CMK (cell line): ENCODE results near the gene NEU2.
"Not testable (repeated sequence)": the region's sequence is repeated elsewhere in the genome, so short reads cannot be mapped to it uniquely, and the experiment has no call there.

ENCODE experiments used
- DNase-seq: peaks from one replicate; pipeline ENCODE4 v3.0.0-alpha.2; 2010; ENCODE audit warnings: low read depth

The NEU2 gene

DNA sequence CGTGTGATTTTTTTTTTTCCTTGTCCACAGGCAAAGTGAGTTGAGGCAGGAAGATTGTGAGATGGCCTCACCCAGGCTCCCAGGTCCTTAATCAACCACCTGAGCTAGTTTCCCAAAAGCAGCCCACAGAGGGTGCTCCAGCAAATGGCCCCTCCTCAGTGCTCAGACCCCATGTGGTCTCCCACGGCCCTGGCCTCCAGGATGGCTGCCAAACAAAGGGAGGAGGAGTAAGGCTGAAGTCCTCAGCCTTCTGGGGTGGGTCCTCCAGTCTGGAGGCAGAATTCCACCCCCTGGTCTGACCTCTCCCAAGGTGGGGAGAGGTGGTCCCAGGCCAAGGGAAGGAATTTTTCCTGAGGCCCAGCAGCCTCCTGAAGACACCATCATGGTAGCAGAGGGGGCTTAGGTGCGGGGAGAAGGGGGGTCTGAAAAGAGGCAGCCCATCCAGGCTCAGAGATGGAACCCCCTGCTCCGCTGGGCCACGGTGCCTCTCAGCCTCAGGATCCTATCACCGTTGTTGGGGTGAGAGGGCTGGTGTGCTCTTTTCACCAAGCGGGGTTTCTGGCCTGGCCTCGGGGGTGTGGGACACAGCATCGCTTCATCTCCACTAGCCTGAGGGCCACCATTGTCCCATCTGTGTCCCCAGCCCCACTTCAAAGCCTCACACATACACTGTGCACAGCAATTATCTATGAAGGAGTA lies 21.8 kb upstream of the NEU2 start:
- no peak for DNase-seq

DNA sequence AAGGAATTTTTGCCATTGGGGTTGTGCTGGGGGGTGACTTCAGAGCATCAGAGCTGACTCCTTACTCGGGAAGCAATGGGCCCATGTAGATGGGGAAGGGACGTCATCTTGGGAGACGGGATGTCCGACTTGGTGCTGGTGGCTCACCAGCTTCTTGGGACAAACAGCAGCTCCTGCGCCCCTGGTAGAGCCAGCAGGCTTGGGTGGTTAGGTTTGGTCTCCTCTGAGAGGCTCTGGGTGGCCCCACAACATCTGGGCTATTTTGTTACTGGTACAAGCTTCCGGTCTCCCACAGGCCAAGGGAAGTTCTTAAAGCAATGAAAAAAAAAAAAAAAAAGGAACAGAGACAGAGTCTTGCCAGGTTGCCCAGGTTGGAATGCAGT lies 21.2 kb upstream of the NEU2 start:
- DNase-seq = no peak

DNA sequence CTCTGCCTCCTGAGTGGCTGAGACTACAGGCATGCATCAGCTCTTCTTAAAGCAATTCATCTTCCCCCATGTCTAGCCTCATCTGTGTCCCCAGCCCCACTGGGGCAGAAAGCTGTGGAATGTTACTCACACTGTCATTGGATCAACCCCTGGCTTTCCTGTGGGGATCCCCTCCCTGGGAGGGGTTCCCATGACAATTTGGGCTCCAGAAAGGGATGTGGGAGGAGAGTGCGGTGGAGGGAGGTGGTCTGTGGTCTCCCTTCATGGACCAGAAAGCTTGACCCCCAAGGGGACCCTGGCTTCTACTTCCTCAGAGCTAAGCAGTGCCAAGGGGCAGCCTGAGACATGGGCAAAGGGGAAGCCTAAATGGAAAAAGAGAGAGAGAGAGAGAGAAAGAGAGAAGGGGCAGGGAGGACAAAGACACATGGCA lies 20.8 kb upstream of the NEU2 start:
- DNase-seq = no peak

DNA sequence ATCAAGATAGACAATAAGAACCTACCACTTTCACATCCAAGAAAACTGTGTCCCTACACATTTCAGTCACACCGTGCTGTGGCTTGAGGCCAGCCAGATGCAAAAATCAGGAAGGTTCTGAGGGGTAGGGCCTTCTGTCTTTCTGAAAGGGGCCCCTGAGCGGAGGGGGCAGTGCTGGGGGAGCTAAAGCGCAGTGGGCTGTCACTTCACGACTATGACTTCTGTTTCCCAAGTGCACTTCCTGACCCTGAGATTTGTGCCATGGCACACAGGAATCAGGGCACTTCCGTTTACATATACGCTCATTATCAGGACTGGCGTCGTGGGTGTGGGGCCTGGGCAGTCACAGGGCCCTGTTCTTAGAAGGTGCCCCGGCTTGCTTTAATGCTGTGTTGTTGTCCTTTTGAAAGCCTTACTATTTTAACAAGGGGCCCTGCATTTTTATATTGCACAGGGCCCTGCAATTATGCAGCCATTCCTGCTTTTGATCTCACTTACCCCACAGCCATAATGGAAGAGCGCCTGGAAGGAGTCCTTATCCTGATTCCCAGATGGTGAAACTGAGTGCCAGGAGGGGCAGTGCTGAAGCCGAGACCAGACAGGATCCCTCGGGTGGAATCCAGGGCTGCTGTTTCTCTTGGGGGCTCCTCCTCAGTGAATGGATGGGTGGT lies 20.0 kb upstream of the NEU2 start:
- no peak for DNase-seq

DNA sequence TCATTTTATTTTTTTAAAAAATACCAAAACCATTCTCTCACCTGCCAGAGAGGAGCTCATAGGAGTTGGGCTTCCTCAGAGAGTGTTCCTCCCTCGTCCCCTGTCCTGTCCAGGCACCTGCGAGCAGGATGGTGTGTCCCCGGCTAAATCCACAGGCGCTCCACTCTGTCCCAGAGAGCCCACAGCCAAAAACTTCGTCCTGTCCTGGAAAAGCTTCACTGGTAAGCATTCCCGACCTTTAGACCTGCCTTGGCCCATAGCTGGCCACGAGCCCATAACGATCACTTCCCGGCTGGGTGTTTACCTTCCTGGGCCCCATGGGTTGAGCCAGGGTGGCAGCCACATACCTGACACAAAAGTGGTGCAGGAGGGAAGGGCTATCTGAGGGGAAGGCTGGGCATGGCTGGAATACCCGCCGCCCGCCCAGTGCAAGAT lies 19.4 kb upstream of the NEU2 start, which contains the start of gene NGEF:
Gene NGEF, minus strand, starts transcription at position 230 of the 435 bp plus-strand sequence. CDS start 38,366 bp downstream, outside the sequence.
- DNase-seq = no peak

DNA sequence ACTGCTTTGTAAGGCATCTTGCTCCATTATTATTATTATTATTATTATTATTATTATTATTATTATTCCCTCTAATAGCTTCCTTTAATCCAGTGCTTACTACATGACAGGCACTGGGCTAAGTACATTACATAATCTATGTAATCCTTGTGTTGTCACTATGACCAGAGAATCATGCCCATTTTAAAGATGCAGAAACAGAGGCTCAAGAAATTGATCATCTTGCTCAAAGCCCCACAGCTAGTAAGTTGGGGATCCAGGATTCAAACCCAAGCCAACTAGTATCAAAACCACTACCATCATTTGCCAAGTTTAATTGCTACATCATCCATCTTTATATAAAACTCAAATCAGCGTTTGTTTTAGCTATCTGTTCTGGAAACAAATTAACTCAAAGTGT lies 18.8 kb upstream of the NEU2 start:
- DNase-seq = no peak

DNA sequence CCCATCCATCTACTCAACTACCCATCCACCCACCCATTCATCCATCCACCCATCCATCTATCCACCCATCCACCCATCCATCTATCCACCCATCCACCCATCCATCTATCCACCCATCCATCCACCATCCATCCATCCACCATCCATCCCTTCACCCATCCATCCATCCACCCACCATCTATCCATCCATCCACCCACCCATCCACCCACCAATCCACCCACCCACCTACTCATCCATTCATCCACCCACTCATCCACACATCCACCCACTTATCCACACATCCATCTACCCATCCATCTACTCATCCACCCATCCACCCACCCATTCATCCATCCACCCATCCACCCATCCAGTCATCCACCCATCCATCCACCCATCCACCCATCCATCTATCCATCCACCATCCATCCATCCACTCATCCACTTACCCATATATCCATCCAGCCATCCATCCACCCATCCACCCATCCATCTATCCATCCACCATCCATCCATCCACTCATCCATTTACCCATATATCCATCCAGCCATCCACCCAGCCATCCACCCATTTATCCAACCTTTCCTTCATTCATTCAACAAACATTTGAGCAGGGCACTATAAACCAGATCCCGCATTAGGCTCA lies 17.3 kb upstream of the NEU2 start:
- no peak for DNase-seq

DNA sequence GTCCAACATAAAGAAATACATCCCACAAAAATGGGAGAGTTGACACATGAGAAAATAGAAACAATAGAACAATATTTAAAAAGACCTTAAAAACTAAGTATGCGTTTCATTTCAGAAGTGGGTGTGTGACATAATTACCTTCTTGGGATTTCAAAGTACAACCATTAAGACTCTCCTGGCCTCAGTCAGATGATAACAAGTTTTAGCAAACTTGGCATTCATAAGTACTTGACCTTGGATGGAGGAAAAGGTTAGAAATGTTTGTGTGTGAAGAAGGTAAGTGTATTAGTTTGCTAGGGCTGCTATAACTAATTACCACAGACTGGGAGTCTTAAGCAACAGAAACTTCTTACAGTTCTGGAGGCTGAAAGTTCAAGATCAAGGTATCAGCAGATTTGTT lies 14.5 kb upstream of the NEU2 start:
- no peak for DNase-seq

DNA sequence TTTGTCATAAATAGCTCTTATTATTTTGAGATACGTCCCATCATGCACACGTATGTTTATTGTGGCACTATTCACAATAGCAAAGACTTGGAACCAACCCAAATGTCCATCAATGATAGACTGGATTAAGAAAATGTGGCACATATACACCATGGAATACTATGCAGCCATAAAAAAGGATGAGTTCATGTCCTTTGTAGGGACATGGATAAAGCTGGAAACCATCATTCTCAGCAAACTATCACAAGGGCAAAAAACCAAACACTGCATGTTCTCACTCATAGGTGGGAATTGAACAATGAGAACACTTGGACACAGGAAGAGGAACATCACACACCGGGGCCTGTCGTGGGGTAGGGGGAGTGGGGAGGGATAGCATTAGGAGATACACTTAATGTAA lies 12.9 kb upstream of the NEU2 start:
- DNase-seq = not testable (repeated sequence)

DNA sequence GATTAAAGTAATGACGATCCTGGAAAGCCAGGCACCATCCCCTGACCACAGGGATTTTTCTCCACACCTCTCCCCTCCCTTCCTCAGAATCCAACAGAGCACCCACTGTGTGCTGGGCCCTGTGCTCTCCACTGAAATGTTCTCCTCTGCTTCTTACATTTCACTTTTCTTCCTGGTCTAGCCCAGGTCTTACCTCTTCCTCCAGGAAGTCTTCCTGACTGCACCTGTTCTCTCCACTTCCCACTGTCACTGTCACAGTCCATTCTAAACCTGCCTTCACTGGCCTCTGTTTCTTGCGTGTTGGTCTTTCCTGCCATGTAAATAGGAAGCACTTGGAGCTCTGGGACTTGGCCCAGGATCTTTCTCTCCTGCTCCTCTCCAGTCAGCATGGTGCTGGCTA lies 12.0 kb upstream of the NEU2 start:
- DNase-seq = no peak

DNA sequence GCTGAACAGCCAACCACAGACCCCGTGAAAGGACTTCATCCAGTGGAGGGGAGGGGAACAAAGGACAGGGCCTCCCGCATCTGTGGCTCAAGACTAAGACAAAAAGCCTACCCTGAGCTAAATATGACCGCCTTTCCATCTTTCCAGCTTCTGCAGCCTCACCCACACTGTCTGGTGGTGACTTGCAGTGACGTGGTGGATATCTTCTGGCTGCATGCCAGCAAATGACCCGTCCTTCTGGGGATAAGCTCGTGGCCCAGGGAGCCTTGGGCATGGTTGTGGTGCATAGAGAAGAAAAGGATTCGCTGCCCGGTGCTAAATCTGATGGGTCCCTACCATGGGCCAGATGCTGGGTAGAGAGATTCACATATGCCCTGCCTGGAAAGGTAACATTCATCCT lies 10.7 kb upstream of the NEU2 start:
- no peak for DNase-seq

DNA sequence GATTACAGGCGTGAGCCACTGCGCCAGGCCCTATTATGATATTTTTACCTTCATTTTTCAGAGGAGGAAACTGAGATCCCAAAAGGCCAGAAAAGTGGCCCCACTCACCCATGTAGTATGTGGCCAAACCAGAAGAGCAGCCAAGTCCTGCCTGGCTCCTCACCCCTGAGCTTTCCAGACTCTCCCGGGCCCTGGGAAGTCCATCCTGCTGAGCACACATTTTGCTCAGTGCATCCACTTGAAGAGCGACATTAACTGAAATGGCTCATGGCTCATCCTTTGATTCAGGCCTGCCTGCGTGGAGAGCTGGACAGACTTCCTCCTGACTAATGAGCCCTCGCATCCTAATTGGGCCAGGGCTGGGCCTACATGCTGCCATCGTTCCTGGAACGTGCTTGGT lies 9.9 kb upstream of the NEU2 start:
- no peak for DNase-seq

DNA sequence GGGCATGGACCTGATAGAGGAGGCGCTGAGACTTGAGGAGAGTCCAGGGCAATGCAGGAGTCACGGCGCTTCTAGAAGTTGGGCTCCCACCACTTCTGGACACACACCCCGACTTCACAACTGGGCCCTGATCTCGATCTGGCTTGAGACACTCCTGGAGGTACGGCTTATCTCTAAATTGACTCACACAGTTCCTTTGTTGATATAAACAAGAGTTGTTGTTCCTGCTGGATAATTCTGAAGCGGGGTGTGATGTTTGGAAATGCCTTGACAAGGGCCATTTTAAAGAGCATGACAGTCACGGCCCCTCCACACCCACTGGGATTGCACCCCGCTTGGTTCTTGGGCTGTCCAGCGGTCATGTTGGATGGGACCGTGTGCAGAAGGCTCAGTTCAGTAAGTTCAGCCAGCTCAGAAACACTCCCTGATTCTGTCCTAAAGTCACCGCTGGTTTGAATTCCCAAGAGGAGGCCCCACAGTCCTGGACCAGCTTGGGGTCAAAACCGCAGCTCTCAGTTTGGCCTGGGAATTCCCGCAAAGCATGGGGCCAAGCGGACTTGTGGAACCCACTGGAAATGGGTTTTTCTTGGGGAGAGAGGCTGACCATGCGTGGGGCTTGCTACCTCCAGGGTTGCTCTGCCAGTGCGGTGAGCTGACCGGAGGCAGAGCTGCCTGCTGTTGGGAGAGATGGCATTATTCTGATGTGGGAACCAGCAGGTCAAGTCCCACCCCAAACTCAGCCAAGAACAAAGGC lies 9.3 kb upstream of the NEU2 start:
- DNase-seq = no peak

DNA sequence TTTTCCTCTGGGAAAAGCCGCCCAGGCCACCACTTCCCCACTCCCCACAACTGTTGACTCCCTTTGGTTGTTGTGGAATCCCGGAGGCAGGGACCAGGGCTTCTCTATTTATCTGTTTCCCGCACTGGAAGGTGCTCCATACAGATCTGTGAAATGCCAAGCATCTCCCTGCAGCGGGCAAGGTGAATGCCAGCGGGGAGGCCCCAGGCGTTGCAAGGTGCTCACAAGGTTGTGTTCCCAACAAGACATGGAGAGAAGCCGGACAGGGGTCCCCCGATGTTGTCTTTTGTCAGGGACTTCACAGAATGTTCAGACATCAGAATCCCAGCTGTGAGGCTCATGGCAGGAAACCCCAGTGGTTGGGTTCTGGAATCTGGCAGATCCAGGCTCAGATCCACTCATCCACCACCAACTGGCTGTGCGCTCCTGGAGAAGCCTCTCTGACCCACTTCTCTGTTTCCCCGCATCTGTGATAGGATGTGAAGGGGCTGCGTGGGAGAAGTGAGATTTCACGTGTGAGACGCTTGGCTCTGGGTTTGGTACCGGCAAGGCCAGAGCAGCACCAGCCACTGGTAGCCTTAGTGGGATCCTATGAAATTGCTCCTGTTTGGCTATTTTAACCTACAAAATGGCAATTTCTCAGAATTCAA lies 8.6 kb upstream of the NEU2 start:
- no peak for DNase-seq

DNA sequence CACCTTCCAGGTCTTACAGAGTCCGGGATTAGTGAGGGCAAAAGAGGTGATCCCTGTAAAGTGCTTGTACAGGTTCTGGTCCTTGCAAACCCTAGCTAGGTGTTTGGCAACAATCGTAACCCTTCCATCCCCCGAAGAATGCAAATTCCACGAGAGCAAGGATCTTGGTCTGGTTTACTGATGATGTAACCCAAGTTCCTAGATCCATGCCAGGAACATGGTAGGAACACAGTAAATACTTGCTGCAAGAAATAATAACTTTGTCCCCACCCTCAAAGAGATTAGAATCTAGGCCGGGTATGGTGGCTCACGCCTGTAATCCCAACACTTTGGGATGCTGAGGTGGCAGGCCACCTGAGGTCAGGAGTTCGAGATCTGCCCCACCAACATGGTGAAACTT lies 6.8 kb upstream of the NEU2 start:
- no peak for DNase-seq

DNA sequence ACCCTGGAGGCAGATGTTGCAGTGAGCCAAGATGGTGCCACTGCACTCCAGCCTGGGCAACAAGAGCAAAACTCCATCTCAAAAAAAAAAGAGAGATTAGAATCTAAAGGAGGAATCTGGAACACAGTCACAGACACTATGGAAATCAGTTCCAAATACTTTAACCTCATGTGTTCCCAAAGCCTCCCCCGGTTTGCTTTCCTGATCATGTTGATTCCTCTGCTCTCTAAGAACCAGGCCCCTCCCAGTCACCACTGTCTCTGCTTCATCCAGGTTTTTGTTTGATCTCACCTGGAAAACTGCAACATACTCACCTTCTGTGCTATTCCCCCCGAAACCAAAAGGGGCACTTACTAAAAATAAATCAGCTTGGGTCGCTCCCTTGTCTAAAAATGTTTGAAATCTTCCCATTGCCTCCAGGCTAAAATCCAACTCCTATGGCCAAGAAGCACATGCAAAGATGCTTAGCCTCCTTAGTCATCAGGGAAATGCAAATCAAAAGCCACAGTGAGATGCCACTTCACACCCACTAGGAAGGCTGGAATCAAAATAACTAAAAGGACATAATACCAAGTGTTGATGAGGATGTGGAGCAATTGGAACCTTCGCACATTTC lies 6.2 kb upstream of the NEU2 start:
- DNase-seq = no peak

DNA sequence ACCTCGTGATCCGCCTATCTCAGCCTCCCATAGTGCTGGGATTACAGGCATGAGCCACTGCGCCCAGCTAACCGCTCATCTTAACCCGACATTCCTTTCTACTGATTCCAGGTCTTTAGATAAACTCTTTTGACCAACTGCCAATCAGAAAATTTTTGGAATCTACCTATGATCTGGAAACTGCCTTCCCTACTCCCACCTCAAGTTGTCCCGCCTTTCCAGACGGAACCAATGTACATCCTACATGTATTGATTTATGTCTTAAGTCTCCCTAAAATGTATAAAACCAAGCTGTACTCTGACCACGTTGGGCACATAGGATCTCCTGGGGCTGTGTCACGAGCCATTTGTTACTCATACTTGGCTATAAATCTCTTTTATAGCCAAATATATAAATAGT lies 3.2 kb upstream of the NEU2 start:
- no peak for DNase-seq

DNA sequence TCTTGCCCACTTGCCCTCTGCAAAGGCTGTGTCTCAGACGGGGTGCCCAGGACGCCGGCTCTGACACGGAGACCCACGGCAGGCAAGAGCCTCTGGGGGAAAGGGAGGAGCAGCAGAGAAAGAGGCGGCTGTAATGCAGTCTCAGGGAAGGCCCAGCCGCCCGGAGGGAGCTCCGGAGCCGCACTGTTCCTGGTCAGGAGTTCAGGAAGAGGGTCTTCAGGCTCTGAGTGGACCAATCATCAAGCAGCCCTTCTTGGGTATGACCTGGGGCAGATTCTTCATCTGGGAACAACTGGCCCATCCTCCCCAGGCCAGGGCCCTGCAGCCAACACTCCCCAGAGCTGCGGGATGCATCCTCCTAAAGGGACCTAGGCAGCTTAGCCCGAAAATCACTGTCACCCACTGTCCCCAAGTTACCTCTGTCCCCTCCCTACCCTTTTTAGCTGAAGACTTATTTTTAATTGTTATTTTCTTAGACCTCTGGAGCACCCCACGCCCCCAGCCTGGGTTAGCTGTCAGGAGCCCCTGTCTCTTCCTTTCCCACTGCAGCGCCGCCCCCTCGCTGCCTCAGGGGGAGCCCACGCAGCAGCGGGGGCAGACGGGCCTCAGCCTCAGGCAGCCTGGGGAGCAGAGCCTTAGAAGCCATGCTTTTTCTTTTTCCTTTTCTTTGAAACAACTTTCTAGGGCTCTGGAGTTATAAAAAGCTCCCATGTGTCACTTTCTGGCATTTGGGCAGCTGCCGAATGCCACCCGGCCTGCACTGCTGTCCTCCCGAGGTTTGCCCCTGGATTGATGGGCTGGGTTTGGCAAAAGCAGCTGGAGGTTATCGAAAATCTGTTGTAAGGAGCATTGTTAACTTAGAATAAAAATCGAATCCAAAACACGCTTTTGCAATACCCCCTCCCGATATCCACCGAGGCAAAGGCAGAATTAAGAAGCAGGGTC lies 644 bp upstream of the NEU2 start:
- DNase-seq = no peak

DNA sequence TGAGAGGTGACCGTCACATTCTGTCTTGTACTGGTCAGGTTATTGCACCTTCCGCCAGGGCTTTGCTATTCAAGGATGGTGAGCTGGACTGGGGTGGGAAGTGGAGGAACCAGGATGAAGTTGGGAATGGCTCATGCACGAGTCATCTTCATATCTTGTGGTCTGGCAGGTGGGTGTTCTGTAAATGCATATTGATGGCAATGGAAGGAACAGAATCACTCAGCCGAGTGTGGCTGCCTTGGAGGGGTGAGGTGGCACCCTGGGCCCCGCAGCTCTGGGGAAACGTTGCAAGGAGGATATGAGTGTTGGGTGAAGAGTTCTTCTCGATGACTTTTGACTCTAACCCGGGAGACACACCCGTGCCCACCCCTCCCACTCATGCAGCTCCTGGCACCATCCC lies 1.2 kb downstream of the NEU2 start:
- no peak for DNase-seq

DNA sequence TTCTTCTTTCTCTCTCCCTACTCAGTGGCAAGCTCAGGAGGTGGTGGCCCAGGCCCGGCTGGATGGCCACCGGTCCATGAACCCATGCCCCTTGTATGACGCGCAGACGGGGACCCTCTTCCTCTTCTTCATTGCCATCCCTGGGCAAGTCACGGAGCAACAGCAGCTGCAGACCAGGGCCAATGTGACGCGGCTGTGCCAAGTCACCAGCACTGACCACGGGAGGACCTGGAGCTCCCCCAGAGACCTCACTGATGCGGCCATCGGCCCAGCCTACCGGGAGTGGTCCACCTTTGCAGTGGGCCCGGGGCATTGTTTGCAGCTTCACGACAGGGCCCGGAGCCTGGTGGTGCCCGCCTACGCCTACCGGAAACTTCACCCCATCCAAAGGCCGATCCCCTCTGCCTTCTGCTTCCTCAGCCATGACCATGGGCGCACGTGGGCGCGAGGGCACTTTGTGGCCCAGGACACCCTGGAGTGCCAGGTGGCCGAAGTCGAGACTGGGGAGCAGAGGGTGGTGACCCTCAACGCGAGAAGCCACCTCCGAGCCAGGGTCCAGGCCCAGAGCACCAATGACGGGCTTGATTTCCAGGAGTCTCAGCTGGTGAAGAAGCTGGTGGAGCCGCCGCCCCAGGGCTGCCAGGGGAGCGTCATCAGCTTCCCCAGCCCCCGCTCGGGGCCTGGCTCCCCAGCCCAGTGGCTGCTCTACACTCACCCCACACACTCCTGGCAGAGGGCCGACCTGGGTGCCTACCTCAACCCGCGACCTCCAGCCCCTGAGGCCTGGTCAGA lies 1.8 kb downstream of the NEU2 start:
- no peak for DNase-seq
